SKM-1 (cell line): Measurements from ENCODE around the gene GPRIN1.

Experiments used
- DNase-seq: peaks from one replicate; lab custom pipeline; 2025; ENCODE audit not compliant: unreplicated experiment; lab: John Stamatoyannopoulos, UW

GPRIN1 gene

DNA sequence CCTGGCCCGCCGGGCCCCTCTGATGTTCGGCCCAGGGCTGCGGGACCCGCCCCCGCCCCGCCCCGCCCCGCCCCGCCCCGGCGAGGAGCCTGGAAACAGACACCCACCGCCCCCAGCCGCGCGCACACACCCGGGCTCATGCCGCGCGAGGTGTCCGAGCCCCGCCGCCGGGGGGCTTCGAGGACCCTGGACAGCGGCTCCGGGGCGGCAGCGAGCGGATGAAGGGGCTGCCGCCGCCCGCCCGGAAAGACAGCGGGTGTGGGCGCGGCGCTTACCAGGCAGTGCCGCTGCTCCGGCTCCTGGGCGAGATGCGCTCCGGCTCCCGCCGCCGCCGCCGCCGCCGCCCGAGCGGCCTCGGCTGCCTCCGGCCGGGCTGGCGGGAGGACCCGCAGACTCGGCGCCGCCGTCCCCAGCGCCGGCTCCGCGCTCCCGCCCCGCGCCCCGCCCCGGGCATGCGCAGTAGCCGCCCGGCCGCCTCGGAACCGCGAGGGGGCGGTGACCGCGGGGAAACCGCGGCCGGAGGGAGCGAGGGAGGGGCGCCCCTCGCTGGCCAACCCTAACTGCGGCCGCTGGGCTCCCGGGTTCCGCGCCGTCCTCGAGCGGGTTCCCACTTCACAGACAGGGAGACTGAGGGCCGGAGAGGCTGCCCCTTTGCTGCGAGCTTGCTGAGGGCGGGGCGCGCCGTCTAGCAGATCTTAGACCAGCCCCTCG is at the start of gene GPRIN1:
Gene GPRIN1, minus strand, starts transcription at position 433 of the 711 bp plus-strand sequence. CDS start 10,322 bp downstream, outside the sequence.
- DNase-seq, result no peak

DNA sequence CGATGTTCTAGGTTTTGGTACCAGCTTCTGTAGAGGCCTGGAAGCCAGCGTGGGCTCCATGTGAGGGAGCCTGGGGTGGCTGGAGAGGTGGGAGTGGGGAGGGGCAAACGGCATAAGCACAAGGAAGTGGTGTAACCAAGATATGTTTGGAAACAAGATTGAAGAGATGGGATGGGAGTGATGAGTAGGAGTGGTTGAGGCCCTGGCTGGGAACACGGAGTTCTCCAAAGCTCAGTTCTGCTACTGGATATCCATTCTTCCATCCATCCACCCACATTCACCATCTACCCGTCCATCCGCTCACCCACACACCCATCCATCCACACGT is 49.5 kb upstream of the GPRIN1 start:
- no peak for DNase-seq

- no peak for DNase-seq
Observed at GRCh38 chr5:176658817-176659511, 49.0 kb upstream of the GPRIN1 start.

DNA sequence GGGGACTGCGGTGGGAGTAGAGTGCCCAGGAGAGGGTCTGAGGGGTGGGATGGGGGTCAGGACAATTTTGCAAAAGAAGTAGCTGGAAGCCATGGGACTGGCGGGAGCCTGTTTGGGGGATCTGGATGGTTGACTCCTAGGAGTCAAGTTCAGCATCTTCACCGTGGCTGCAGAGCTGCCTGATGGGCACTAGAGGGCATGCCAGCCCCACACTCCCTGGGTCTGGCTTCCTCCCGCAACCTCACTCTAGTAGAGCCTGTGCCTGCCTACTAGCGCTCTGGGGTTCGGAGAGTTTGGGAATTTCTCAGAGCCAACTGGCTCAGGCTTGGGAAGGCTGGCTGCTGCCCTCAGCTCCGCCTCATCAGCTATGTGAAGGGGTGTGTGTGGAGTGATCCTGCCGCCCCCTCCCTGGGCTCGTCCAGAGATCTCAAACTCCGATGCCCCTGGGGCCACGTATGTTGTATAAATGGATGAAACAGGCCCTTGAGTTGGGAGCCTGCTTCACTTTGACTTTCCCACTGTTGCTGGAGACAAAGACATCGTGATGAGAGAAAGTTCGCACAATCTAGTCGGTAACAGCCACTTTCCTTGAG is 48.1 kb upstream of the GPRIN1 start:
- DNase-seq, result peak; percentile 22

- no peak for DNase-seq
Observed at GRCh38 chr5:176656467-176656990, 46.6 kb upstream of the GPRIN1 start.

- DNase-seq, result no peak
Observed at GRCh38 chr5:176654856-176655255, 44.9 kb upstream of the GPRIN1 start.

GRCh38 chr5:176653401-176654385 is 43.7 kb upstream of the GPRIN1 start:
- no peak for DNase-seq

DNA sequence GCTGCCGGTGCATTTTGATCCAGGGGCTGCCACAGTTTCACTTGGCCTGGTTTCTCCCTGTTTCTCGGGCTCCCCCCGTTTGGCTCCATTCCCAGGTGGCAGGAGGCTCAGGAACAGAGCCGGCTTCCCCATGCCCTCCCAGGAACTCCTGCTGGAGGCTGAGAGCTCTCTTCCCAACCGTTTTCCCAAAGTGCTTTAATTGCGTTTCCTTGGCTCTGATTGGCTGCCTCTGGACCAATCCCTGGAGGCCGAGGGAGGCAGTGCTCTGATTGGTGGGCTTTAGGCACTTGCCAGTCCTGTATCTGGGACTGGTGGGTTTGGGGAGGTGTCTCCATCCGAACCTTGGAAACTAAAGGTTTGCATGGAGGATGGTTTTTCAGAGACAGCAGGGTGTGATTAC is 42.2 kb upstream of the GPRIN1 start:
- no peak for DNase-seq

DNA sequence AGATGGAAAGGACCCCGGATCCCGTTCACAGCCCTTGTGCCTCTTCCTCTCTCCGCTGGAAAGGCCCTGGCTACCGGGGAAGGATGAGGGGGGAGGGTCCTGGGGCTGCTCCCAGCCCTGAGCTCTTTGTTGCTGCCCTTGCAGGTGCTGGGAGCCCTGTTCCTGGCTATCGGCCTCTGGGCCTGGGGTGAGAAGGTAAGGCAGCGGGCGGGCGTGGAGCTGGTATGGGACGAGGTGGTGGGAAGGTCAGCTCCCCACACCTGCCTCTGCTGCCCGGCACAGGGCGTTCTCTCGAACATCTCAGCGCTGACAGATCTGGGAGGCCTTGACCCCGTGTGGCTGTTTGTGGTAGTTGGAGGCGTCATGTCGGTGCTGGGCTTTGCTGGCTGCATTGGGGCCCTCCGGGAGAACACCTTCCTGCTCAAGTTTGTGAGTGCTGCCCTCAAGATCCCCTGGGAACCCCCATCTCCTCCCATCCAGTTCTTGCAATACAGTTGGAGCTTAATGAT is 41.6 kb upstream of the GPRIN1 start:
- no peak for DNase-seq

DNA sequence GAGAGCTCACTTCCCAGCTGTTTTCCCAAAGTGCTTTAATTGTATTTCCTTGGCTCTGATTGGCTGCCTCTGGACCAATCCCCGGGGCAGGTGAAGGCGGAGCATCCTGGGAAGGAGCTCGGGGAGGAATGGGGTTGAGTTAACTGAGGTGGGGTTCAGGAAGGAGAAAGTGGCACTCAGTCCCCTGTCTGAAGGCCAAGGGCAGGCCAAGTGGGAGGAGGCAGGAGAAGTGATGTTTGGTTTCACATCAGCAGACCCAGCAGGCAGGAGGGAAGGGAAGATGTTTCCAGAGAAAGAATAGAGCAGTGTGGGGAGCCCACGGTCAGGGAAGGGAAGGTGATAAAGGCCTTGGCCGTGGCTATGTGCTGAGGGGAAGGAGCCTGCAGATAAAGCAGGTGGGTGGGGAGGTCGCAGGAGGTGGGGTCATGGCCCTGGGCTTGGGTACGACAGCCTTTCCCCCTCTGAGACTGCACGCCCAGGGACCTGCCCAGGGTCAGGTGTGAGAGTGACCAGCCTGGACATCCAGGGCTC is 40.5 kb upstream of the GPRIN1 start:
- DNase-seq, result no peak

DNA sequence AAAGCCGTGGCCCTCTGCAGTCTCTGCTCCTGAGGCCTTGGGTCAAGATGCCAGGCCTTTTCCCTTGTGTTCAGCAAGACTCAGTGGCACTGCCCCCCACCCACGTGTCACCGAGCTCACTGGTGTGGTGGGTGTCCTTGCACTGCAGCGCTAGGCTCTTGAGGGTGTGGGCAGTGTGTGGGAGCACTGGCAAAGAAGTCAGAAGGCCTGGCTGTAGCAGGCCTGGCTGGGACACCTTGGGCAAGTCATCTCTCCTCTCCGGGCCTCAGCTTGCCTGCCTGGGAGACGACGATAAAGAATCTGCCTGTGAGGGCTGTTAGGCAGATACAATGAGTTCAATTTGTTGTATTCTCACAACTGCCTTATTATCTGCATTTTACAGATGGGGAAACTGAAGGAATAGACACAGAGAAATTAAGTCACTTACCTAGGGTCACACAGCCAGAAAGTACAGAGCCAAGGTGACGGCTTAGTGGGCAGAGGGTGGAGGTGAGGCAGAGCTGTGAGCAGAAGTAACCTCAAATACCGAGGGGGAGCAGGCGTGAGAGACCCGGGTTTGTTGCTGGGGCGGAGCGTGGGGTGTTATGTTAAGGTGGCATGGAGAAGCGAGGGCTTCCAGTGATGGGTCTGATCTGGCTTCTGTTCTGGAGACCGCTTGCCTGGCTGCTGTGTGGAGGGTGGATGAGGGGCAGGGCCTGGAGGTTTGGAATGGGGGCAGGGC is 38.7 kb upstream of the GPRIN1 start:
- DNase-seq, result no peak

- DNase-seq, result no peak
Observed at GRCh38 chr5:176647843-176648473, 38.0 kb upstream of the GPRIN1 start.

DNA sequence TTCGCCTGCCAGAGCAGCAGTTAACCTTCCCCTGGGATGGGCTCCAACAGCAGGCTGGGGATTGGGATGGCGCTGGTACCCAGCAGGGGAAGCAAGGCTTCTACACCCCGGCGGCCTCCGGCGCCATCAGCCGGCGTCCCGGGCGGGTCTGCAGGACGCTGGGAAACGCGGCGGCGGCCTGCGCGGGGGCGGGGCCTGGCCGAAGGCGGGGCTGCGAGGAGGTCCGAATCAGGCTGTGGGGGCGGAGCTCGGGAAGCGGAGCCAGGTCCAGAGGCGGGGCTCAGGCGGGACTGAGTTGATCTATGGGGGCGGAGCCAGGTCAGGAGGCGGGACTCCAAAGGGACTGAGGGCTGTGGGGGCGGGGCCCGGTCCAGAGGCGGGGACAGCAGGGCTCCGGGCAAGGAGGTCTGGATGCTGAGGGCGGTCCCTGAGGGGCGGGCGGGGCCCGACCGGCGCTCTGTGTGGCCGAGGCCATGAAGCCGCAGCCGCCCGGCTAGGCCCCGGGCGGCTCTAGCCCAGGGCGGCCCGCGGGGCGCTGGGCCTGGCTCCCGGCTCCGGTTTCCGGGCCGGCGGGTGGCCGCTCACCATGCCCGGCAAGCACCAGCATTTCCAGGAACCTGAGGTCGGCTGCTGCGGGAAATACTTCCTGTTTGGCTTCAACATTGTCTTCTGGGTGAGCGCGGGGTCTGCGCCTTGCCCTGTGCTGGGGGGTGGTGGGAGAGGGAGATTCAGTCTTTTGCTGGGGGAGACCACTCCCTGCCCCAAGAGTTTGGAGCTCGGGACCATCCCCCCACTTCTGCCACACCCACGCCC is 37.3 kb upstream of the GPRIN1 start, which contains the start of gene TSPAN17:
Gene TSPAN17, plus strand, starts transcription at position 455 of the 813 bp plus-strand sequence. Its CDS starts 132 bp downstream, at position 587.
- DNase-seq, result peak; percentile 95

GRCh38 chr5:176646707-176647029 is 36.7 kb upstream of the GPRIN1 start:
- DNase-seq, result no peak

GRCh38 chr5:176646049-176646706 is 36.2 kb upstream of the GPRIN1 start:
- no peak for DNase-seq

GRCh38 chr5:176644878-176645670 is 35.1 kb upstream of the GPRIN1 start:
- no peak for DNase-seq

DNA sequence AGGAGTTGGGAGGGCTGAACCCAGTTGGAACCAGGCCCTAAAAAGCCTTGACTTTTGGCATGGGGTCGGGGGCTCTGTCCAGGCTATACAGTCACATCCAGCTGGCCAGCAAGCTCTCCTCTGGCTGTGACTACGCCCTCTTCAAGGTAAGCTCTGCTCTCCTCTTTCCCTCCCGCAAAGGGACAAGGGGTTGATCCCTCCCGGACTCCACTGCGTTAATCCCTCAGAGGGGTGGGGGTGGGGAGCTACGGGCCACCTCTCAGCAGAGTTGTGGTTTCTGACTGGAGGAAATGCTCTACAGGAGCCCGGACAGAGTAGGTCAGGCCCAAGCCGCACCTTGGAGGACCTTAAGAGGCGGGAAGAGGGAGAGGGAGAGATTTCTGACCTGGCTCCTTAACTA is 34.3 kb upstream of the GPRIN1 start:
- no peak for DNase-seq
